Measurements from ENCODE around the gene SNRPD2. TPM values are rescaled to one million over a fixed set of nuclear protein-coding genes. Genes with fewer than 3 reads are reported as not detected.

SNRPD2 gene
- total and polyA plus RNA-seq, 2 of the 8 experiments (the other 6 are each of a cell fraction or from before 2014, with no cell fraction given), result 645 to 759 TPM

DNA sequence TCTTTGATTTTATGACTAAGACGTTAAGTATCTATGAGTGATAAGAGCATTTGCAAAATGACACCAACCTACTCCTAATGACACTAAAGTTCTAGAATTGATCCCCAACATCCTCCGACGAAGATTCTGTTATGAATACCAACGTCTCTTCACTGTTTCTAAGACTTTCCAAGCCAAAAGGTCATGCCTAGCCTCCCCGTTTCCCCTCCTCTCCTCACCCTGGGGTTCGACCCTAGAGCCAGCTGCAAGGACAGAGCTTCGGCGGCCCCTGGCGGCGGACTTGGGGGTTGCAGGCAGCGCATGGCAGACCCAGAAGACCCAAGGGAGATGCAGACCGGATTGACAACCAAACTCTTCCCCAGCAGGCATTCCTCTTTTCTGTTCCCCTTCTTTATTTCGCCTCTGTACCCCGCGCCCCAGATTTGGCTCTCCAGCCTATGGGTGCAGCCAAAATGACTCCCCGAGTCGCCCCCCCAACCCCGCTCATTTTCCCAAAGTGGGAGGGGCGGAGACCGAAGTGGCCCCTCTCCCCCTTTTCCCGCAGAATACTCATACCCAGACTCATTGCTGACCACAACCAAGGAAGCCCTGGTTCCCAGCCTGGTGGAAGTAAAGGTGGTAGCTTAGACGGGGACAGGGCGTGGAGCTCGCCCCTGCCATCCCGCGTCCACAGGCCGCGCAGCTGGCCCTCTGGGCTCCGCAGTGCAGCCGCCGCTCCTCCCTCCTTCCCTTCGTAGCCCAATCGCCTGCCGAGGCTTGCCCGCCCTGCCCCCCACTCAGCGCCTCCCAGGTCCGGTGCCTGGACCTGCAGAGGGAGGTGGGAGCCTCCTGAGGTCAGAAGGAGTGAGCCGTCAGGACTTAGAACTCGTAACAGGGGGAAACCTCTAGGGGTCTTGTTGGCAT is 48.5 kb downstream of the SNRPD2 start (continued):
- peak; percentile 70; a peak in 2 of 4 replicates for TF ChIP-seq SIN3A (conservative IDR thresholded peaks at IDR 0.05 in 1 of 2, IDR thresholded peaks at IDR 0.05 in 1 of 2; ENCODE audit: low read depth in 1 of 2, low read length in 2 of 2)
- TF ChIP-seq KDM1A (IDR thresholded peaks at IDR 0.05; ENCODE audit: borderline replicate concordance, low read length), result no peak
- no peak for TF ChIP-seq SAP30 (IDR thresholded peaks at IDR 0.05; ENCODE audit: insufficient read depth, insufficient replicate concordance, low read length)
- TF ChIP-seq, protein P1, sequence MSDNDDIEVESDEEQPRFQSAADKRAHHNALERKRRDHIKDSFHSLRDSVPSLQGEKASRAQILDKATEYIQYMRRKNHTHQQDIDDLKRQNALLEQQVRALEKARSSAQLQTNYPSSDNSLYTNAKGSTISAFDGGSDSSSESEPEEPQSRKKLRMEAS (IDR thresholded peaks at IDR 0.05), result peak; percentile 55
- TF ChIP-seq, protein P2, sequence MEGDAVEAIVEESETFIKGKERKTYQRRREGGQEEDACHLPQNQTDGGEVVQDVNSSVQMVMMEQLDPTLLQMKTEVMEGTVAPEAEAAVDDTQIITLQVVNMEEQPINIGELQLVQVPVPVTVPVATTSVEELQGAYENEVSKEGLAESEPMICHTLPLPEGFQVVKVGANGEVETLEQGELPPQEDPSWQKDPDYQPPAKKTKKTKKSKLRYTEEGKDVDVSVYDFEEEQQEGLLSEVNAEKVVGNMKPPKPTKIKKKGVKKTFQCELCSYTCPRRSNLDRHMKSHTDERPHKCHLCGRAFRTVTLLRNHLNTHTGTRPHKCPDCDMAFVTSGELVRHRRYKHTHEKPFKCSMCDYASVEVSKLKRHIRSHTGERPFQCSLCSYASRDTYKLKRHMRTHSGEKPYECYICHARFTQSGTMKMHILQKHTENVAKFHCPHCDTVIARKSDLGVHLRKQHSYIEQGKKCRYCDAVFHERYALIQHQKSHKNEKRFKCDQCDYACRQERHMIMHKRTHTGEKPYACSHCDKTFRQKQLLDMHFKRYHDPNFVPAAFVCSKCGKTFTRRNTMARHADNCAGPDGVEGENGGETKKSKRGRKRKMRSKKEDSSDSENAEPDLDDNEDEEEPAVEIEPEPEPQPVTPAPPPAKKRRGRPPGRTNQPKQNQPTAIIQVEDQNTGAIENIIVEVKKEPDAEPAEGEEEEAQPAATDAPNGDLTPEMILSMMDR (IDR thresholded peaks at IDR 0.05; ENCODE audit: control extremely low read depth in 1 of 3, insufficient read depth in 1 of 3, low read depth in 1 of 3, low read length in 3 of 3), result peak; percentile 97 to 99 (median 98)
- no peak for TF ChIP-seq HDAC6 (IDR thresholded peaks at IDR 0.05; ENCODE audit: low read depth, low read length)
- no peak for TF ChIP-seq SP4 (IDR thresholded peaks at IDR 0.05; ENCODE audit: low read length)
- TF ChIP-seq GABPA (IDR thresholded peaks at IDR 0.05; ENCODE audit: borderline replicate concordance, insufficient read depth, low read length), result peak; percentile 63; the same call in 1 of the 2 replicates
- TF ChIP-seq, protein P3, sequence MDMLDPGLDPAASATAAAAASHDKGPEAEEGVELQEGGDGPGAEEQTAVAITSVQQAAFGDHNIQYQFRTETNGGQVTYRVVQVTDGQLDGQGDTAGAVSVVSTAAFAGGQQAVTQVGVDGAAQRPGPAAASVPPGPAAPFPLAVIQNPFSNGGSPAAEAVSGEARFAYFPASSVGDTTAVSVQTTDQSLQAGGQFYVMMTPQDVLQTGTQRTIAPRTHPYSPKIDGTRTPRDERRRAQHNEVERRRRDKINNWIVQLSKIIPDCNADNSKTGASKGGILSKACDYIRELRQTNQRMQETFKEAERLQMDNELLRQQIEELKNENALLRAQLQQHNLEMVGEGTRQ (IDR thresholded peaks at IDR 0.05; ENCODE audit: low read length), result no peak
- TF ChIP-seq SUZ12 (IDR thresholded peaks at IDR 0.05; ENCODE audit: low read length), result no peak
- TF ChIP-seq JUND (IDR thresholded peaks at IDR 0.05; ENCODE audit: low read length), result 0 out of 2 replicates have a peak, but pooled peaks have one; percentile 33
- no peak for TF ChIP-seq NRF1 (IDR thresholded peaks at IDR 0.05; ENCODE audit: low read depth, low read length)
- no peak for TF ChIP-seq RNF2 (IDR thresholded peaks at IDR 0.05; ENCODE audit: borderline replicate concordance, low read depth, low read length, missing control alignments, poor library complexity, severe bottlenecking)
- no peak for TF ChIP-seq MAFK (IDR thresholded peaks at IDR 0.05; ENCODE audit: low read depth, low read length)
- no peak for TF ChIP-seq GTF2F1 (IDR thresholded peaks at IDR 0.05; ENCODE audit: borderline replicate concordance, low read depth, low read length)
- no peak for TF ChIP-seq TEAD4 (IDR thresholded peaks at IDR 0.05; ENCODE audit: low read depth, low read length)
- TF ChIP-seq BCL11A (IDR thresholded peaks at IDR 0.05; ENCODE audit: low read depth in 2 of 2, low read length in 2 of 2), result no peak

Data from H1 (cell line).